Thyroid gland (tissue), 4 donors: ENCODE data around the gene CWC27.

ENCODE experiments used
- POLR2A ChIP-seq, 2 donors: fragments of 450-650 bp; IDR thresholded peaks; one replicate each; pipeline ENCODE4 v1.6.1; 2017; ENCODE audit warnings: antibody characterized with exemption in 2 of 2, mild to moderate bottlenecking in 2 of 2, moderate library complexity in 1 of 2
- TF ChIP-seq, protein P1 (sequence below), 6 experiments: fragments of 200-600 bp in 3 of 6; fragments of 450-650 bp in 3 of 6; sonication (generic) in 3 of 6; IDR thresholded peaks; one replicate each; pipeline ENCODE4 v1.5.1; 2016 to 2019; ENCODE audit warnings: antibody characterized with exemption in 6 of 6, mild to moderate bottlenecking in 2 of 6, inconsistent platforms in 1 of 6, moderate library complexity in 1 of 6

DNA sequence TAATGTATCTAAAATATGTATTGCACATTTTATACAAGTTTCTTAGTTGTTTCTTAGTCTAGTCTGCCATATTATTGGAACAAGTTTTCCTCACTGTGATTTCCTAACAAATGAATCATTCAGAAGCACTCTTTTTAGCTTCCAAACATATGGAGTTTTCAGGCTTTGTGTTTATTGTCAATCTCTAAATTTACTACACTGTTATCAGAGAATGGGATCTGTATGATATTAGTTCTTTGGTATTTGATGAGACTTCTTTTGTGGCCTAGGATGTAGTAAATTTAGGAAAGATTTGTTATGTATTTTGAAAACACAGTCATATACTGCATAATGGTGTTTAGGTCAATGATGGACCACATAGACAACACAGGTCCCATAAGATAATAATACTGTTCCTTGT lies 25.9 kb upstream of the CWC27 start:
- TF ChIP-seq, protein P1, sequence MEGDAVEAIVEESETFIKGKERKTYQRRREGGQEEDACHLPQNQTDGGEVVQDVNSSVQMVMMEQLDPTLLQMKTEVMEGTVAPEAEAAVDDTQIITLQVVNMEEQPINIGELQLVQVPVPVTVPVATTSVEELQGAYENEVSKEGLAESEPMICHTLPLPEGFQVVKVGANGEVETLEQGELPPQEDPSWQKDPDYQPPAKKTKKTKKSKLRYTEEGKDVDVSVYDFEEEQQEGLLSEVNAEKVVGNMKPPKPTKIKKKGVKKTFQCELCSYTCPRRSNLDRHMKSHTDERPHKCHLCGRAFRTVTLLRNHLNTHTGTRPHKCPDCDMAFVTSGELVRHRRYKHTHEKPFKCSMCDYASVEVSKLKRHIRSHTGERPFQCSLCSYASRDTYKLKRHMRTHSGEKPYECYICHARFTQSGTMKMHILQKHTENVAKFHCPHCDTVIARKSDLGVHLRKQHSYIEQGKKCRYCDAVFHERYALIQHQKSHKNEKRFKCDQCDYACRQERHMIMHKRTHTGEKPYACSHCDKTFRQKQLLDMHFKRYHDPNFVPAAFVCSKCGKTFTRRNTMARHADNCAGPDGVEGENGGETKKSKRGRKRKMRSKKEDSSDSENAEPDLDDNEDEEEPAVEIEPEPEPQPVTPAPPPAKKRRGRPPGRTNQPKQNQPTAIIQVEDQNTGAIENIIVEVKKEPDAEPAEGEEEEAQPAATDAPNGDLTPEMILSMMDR (IDR thresholded peaks at IDR 0.05) = no peak
- TF ChIP-seq POLR2A (IDR thresholded peaks at IDR 0.05) = no peak
